HepG2 (cell line): ENCODE data around the gene COPS7A. TPM values are rescaled to one million over a fixed set of nuclear protein-coding genes. Genes with fewer than 3 reads are reported as not detected.

ENCODE experiments used
- ARID4A ChIP-seq: sonication (generic); formaldehyde crosslinking; IDR thresholded peaks from 2 replicates; pipeline ENCODE4 v1.5.0; 2020; ENCODE audit warnings: mild to moderate bottlenecking, missing genetic modification reagents, borderline replicate concordance
- ATF7-NPFF ChIP-seq: sonication (generic); formaldehyde crosslinking; IDR thresholded peaks from 2 replicates; pipeline ENCODE4 v1.8.1; 2023; ENCODE audit warnings: mild to moderate bottlenecking, low read depth, missing genetic modification reagents, moderate library complexity
- CTCF ChIP-seq: sonication (generic); formaldehyde crosslinking; IDR thresholded peaks from 2 replicates; pipeline ENCODE4 v1.5.0; 2020; ENCODE audit warnings: mild to moderate bottlenecking, missing genetic modification reagents, moderate library complexity
- MYNN ChIP-seq: sonication (generic); formaldehyde crosslinking; IDR thresholded peaks from 2 replicates; pipeline ENCODE4 v1.4.0; 2020; ENCODE audit warnings: mild to moderate bottlenecking, low read depth, missing genetic modification reagents
- SPEN ChIP-seq: sonication (generic); formaldehyde crosslinking; IDR thresholded peaks from 2 replicates; pipeline ENCODE4 v1.5.1; 2020; ENCODE audit warnings: low read depth, mild to moderate bottlenecking, missing genetic modification reagents
- THRA ChIP-seq: sonication (generic); formaldehyde crosslinking; IDR thresholded peaks from 2 replicates; pipeline ENCODE4 v1.4.0; 2020; ENCODE audit warnings: missing genetic modification reagents, borderline replicate concordance
- ZNF121 ChIP-seq: sonication (generic); formaldehyde crosslinking; IDR thresholded peaks from 2 replicates; pipeline ENCODE4 v1.5.0; 2020; ENCODE audit warnings: mild to moderate bottlenecking, missing genetic modification reagents
- polyA plus RNA-seq, 8 experiments: library from polyadenylated mRNA; depleted of rRNA in 3 of 8; stranded (reverse) in 7 of 8; unstranded in 1 of 8; fragments of >200 nt; fragmentation: Illumina TruSeq in 4 of 8; extraction: Trizol in 4 of 8; gene quantifications; 2 replicates each; pipeline versions ENCODE4 v1.2.1 to v1.2.3, GENCODE V29; 2011 to 2016; ENCODE audit warnings: low read depth in 4 of 8, missing spikeins in 1 of 8, mixed read lengths in 1 of 8; ENCODE audit not compliant: insufficient read depth in 1 of 8
- total RNA-seq, 5 experiments: library from RNA; depleted of rRNA; stranded (reverse); fragments of >200 nt; fragmentation: Illumina TruSeq; extraction: Trizol; gene quantifications; 2 replicates each; pipeline ENCODE4 v1.2.3, GENCODE V29; 2016; ENCODE audit warnings: low read depth in 1 of 5

Gene COPS7A
- total and polyA plus RNA-seq, 2 of the 13 experiments (the other 11 are each of a cell fraction or from before 2014, with no cell fraction given), result 40.0 to 73.6 TPM

GRCh38 chr12:6723607-6724408, at the start of gene COPS7A (continued):
- TF ChIP-seq SPEN (CRISPR knock-in tag) (peak; percentile 98), ARID4A (peak; percentile 93; the same call in 1 of the 2 replicates), ZNF121 (CRISPR knock-in tag) (peak; percentile 87), ATF7-NPFF (CRISPR knock-in tag) (peak; percentile 97), CTCF (CRISPR knock-in tag) (peak; percentile 66), THRA (CRISPR knock-in tag) (peak; percentile 69; the same call in 1 of the 2 replicates), MYNN (CRISPR knock-in tag) (no peak; the same call in 1 of the 2 replicates)
- TF ChIP-seq, all 625 proteins: peak for 400
